ENCODE measurements around the gene SKA2. TPM values are rescaled to one million over a fixed set of nuclear protein-coding genes. Genes with fewer than 3 reads are reported as not detected.

Gene SKA2
- total RNA-seq, 1 experiment from 2014 or later: 57.5 TPM

DNA sequence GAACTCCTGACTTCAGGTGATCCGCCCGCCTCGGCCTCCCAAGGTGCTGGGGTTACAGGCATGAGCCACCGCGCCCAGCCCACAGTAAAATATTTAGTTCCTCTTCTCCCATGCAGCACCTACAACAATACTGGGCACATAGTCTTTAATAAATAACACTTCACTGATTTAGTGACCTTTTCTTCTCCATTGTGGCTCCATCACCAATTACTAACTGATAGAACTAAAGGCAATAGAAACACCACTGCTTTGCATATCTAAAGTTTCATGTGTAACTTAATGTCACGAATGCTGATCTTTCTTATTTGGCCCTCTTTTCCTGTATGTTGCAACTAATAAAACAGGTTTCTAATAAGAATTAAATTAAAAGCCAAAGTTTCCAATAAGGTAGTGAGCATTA, 87.2 kb downstream of the SKA2 start:
- Mint-ChIP-seq H3K4me1 (ENCODE audit: insufficient read depth, unreplicated experiment) (no peaks in the 10 kb centered on the region), H3K9me3 (ENCODE audit: unreplicated experiment) (no peaks in the 10 kb centered on the region), H3K4me3 (ENCODE audit: unreplicated experiment) (no peak overlapping the region), H3K27me3 (ENCODE audit: insufficient read depth, unreplicated experiment) (no peaks in the 10 kb centered on the region), H3K36me3 (ENCODE audit: insufficient read depth, unreplicated experiment) (peaks cover 65% of the 10 kb centered on the region), H3K27ac (ENCODE audit: low read depth, unreplicated experiment) (no peak overlapping the region)
- TF ChIP-seq, protein P1, sequence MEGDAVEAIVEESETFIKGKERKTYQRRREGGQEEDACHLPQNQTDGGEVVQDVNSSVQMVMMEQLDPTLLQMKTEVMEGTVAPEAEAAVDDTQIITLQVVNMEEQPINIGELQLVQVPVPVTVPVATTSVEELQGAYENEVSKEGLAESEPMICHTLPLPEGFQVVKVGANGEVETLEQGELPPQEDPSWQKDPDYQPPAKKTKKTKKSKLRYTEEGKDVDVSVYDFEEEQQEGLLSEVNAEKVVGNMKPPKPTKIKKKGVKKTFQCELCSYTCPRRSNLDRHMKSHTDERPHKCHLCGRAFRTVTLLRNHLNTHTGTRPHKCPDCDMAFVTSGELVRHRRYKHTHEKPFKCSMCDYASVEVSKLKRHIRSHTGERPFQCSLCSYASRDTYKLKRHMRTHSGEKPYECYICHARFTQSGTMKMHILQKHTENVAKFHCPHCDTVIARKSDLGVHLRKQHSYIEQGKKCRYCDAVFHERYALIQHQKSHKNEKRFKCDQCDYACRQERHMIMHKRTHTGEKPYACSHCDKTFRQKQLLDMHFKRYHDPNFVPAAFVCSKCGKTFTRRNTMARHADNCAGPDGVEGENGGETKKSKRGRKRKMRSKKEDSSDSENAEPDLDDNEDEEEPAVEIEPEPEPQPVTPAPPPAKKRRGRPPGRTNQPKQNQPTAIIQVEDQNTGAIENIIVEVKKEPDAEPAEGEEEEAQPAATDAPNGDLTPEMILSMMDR (IDR thresholded peaks at IDR 0.05; ENCODE audit: unreplicated experiment): no peak
- POLR2A ChIA-PET: no interaction called here
- DNase-seq (ENCODE audit: unreplicated experiment): no peak
- CTCF ChIA-PET: no interaction called here
- no TSS peak for BruUV-seq (replicated peaks)
- intact Hi-C loops (cut with micrococcal nuclease): no loop called here

DNA sequence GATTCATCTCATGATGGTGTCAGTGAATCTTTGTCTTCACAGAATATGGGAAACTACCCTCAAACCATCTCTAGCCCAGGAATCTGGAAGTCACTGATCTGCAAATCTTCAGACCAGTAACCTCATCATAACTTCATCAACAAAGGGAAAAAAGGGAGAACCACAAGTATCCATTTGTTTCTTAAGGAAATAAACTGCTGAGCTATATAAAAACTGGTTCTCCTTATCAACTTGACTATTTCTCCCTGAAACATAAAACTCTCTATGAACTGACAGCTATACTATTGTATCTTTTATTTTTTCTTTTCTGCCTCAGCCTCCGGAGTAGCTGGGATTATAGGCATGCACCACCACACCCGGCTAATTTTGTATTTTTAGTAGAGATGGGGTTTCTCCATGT, 87.6 kb downstream of the SKA2 start:
- CTCF ChIA-PET: interaction anchor here (0.6 kb wide), 1 partner anchor 969 kb away, joined by 3 read pairs; no protein-coding TSS in a partner anchor
- H3K4me1 Mint-ChIP-seq (ENCODE audit: insufficient read depth, unreplicated experiment): no peaks in the 10 kb centered on the region
- H3K27ac Mint-ChIP-seq (ENCODE audit: low read depth, unreplicated experiment): no peak overlapping the region
- no TSS peak for BruUV-seq (replicated peaks)
- no peak for DNase-seq (ENCODE audit: unreplicated experiment)
- TF ChIP-seq, protein P1 (IDR thresholded peaks at IDR 0.05; ENCODE audit: unreplicated experiment): no peak
- peaks cover 68% of the 10 kb centered on the region for H3K36me3 Mint-ChIP-seq (ENCODE audit: insufficient read depth, unreplicated experiment)
- no peak overlapping the region for H3K4me3 Mint-ChIP-seq (ENCODE audit: unreplicated experiment)
- intact Hi-C loops (cut with micrococcal nuclease): no loop called here
- POLR2A ChIA-PET: interaction anchor here (0.5 kb wide), 1 partner anchor 325 kb away, joined by 3 read pairs; no protein-coding TSS in a partner anchor
- no peaks in the 10 kb centered on the region for H3K27me3 Mint-ChIP-seq (ENCODE audit: insufficient read depth, unreplicated experiment)
- H3K9me3 Mint-ChIP-seq (ENCODE audit: unreplicated experiment): no peaks in the 10 kb centered on the region

DNA sequence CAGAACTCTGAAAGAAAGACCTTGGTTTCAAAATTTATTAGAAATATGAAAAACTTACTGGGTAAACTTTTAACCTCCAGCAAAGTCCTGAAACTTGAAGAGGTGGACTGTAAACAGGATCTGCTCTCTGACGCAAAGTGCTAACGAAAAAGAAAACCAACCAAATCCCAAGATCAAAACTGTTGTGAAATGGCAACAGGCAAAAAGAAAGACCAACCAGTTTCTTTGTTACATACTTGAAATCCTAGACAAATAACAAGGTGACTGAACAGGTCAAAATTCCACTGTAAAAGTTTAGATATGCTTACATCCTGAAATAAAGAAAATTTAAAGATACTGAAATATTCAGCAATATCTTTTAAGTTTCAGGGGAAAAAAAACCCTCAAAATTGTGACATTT, 92.5 kb downstream of the SKA2 start:
- ChIA-PET POLR2A (no interaction called here), CTCF (no interaction called here)
- Mint-ChIP-seq H3K9me3 (ENCODE audit: unreplicated experiment) (no peaks in the 10 kb centered on the region), H3K4me3 (ENCODE audit: unreplicated experiment) (no peak overlapping the region), H3K27ac (ENCODE audit: low read depth, unreplicated experiment) (no peak overlapping the region), H3K4me1 (ENCODE audit: insufficient read depth, unreplicated experiment) (no peaks in the 10 kb centered on the region), H3K27me3 (ENCODE audit: insufficient read depth, unreplicated experiment) (no peaks in the 10 kb centered on the region), H3K36me3 (ENCODE audit: insufficient read depth, unreplicated experiment) (peaks cover 54% of the 10 kb centered on the region)
- TF ChIP-seq, protein P1 (IDR thresholded peaks at IDR 0.05; ENCODE audit: unreplicated experiment): no peak
- no TSS peak for BruUV-seq (replicated peaks)
- intact Hi-C loops (cut with micrococcal nuclease): no loop called here
- DNase-seq (ENCODE audit: unreplicated experiment): no peak

Small RNAs within 50 kb of the gene (microRNA-seq; reads per million reads assigned to microRNA genes)
- gene MIR301A: 821 reads per million, percentile 85 among the genes with 10 or more reads in this experiment
- gene MIR454: 1,132 reads per million, percentile 87 among the genes with 10 or more reads in this experiment

Other genes starting within 250 kb of the SKA2 start
- 38.9 and 39.8 TPM in 2 replicates for gene TRIM37, start 48.3 kb downstream of the SKA2 start, total RNA-seq (2022)
- 35.7 and 48.5 TPM in 2 replicates for gene PRR11, start 560 bp upstream of the SKA2 start, total RNA-seq (2022)
- 12.0 and 15.1 TPM in 2 replicates for gene SMG8, start 54.8 kb upstream of the SKA2 start, total RNA-seq (2022)
- gene GDPD1, start 65.3 kb upstream of the SKA2 start, total RNA-seq (2022): 2.2 and 2.9 TPM in 2 replicates
- gene YPEL2, start 176.5 kb upstream of the SKA2 start, total RNA-seq (2022): 1.9 and 2.1 TPM in 2 replicates

Data from MCF 10A (cell line).